Tibial artery (tissue), 4 donors: ENCODE measurements around the gene TRDMT1.

ENCODE experiments used
- DNase-seq, 2 donors: peaks; one replicate each; pipeline ENCODE4 v3.0.0-alpha.2; 2019
- H3K27ac ChIP-seq, 2 donors: fragments of 200-600 bp; sonication (generic) in 1 of 2; 1 replicate in 1 of 2; 2 replicates in 1 of 2; pipeline ENCODE4 v1.5.1; 2018 to 2019; ENCODE audit warnings: mild to moderate bottlenecking in 1 of 2
- H3K27me3 ChIP-seq, 2 donors: fragments of 200-600 bp; sonication (generic) in 1 of 2; one replicate each; pipeline versions ENCODE4 v1.5.1 to v1.6.0; 2016 to 2019
- H3K36me3 ChIP-seq, 3 donors: fragments of 200-600 bp; sonication (generic) in 2 of 3; one replicate each; pipeline ENCODE4 v1.5.1; 2016 to 2019; ENCODE audit warnings: mild to moderate bottlenecking in 2 of 3
- H3K4me1 ChIP-seq, 4 donors: fragments of 200-600 bp; sonication (generic) in 2 of 4; 1 replicate in 3 of 4; 2 replicates in 1 of 4; pipeline ENCODE4 v1.5.1; 2016 to 2019
- H3K4me3 ChIP-seq, 2 donors: fragments of 200-600 bp; sonication (generic) in 1 of 2; 1 replicate in 1 of 2; 2 replicates in 1 of 2; pipeline ENCODE4 v1.5.1; 2018 to 2019; ENCODE audit warnings: mild to moderate bottlenecking in 2 of 2
- H3K9me3 ChIP-seq, 3 donors: fragments of 200-600 bp; sonication (generic) in 1 of 3; one replicate each; pipeline ENCODE4 v1.5.1; 2016 to 2019
- intact Hi-C: fragments of 100-400 bp; cut with DNase I; formaldehyde crosslinking; loops from one replicate; pipeline ENCODE4 v1.15.0; 2023; ENCODE audit warnings: low total_unique reads
- TF ChIP-seq, protein P1 (sequence below), 2 experiments: fragments of 200-600 bp in 1 of 2; fragments of 450-650 bp in 1 of 2; IDR thresholded peaks; one replicate each; pipeline ENCODE4 v1.5.1; 2017 to 2019; ENCODE audit warnings: antibody characterized with exemption in 2 of 2, mild to moderate bottlenecking in 1 of 2, moderate library complexity in 1 of 2

Gene TRDMT1

DNA sequence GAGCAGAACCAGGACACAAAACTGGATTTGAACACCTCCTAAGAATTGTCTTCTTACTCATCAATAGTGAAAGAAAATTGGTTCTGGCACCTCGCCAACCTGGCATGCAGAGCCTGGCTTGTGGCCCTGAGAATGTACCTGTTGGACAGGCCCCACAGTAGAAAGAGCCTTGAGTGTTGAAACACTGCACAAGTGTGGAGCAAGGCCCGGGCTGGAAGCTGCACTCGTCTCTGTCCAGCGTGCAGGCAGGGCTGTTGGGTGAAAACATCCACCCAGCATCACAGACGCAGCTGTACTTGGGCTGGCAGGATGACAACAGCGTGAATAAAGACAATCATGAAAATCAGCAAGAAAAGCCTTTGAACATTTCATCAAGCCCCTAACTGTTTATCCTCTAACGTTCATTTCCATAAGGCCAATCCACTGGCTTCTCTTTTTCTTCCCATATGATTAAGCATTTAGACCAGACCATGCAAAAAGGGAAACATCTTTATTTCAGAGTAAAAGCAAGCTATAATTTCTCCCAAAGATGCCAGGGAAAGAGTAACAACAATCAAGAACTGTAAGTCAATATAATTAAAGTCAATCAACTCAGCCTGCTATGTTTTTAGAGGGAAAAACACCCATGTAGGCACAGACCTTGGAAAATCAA, 87.5 kb downstream of the TRDMT1 start:
- no peaks in the 10 kb centered on the region for H3K27me3 ChIP-seq
- TF ChIP-seq, protein P1, sequence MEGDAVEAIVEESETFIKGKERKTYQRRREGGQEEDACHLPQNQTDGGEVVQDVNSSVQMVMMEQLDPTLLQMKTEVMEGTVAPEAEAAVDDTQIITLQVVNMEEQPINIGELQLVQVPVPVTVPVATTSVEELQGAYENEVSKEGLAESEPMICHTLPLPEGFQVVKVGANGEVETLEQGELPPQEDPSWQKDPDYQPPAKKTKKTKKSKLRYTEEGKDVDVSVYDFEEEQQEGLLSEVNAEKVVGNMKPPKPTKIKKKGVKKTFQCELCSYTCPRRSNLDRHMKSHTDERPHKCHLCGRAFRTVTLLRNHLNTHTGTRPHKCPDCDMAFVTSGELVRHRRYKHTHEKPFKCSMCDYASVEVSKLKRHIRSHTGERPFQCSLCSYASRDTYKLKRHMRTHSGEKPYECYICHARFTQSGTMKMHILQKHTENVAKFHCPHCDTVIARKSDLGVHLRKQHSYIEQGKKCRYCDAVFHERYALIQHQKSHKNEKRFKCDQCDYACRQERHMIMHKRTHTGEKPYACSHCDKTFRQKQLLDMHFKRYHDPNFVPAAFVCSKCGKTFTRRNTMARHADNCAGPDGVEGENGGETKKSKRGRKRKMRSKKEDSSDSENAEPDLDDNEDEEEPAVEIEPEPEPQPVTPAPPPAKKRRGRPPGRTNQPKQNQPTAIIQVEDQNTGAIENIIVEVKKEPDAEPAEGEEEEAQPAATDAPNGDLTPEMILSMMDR (IDR thresholded peaks at IDR 0.05) = no peak
- peak in 1 of 2 donors; percentile 30 for DNase-seq
- peak overlapping the region; percentile 38 to 58 for H3K27ac ChIP-seq
- no peaks in the 10 kb centered on the region for H3K36me3 ChIP-seq
- H3K9me3 ChIP-seq = no peaks in the 10 kb centered on the region
- no peak overlapping the region for H3K4me3 ChIP-seq
- H3K4me1 ChIP-seq = peaks cover 0 to 34% (median 4%) of the 10 kb centered on the region in 4 donors
- intact Hi-C loops = no loop called here

DNA sequence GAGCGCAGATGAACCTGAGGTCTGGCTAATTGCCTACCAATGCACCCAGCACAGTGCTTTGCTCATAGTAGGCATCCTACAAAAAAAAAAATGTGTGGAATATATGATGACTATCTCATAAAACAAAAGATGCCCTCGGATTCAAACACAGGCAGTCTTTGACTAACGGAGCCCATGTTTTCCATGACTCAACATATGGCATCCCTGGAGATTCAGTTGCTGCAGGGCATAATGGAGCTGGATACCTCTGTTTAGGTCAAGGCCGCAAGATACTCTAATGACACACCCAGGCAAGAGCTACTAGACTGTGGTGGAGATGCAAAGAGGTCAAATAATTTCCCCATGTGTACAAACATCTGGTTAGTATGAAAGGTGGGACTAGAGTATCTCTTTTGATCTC, 88.1 kb downstream of the TRDMT1 start:
- no peak for DNase-seq
- H3K27me3 ChIP-seq = no peaks in the 10 kb centered on the region

GRCh38 chr10:17112566-17112965, 88.9 kb downstream of the TRDMT1 start:
- no peaks in the 10 kb centered on the region for H3K36me3 ChIP-seq
- TF ChIP-seq, protein P1 (IDR thresholded peaks at IDR 0.05) = no peak
- intact Hi-C loops = no loop called here

More for the DNA sequence above, 88.1 kb downstream of the TRDMT1 start:
- Histone ChIP-seq H3K4me1 (peaks cover 0 to 34% (median 4%) of the 10 kb centered on the region in 4 donors), H3K4me3 (no peak overlapping the region), H3K36me3 (no peaks in the 10 kb centered on the region), H3K9me3 (no peaks in the 10 kb centered on the region), H3K27ac (peak overlapping the region in 1 of 2 donors; percentile 58)
- intact Hi-C loops = no loop called here
- TF ChIP-seq, protein P1 (IDR thresholded peaks at IDR 0.05) = no peak

DNA sequence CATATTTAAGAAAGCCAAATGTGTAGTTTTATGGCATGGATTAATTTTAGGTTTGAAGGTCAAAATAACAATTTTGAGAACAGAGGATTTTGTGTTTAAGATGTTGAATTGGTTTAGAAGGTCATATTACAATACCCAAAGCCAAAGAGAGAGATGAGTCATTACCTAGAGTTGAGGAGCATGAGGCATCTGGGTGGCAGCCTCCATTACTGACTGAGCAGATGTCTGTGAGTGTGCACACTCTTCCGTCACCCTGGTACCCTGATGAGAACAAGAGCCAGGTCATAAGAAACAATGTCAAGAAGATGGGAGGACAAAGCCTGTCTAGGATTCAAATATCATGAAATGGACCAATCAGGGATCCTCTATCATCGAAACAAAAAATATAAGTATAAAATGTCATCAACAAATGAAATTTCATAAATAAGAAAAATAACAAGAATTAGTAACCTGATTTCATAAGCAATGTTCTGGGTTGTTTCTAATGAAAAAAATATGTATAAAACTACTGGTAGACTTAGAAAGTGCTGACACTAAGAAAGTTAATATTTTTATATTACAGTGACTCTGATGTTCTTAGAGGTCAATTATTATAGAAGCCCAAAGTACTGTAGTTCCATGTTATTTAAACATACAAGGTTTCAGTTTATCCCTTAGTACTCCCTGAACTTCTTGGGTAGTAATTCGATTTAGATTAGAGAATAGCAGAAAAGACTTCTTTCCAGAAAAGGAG, 91.8 kb downstream of the TRDMT1 start:
- DNase-seq = no peak
- Histone ChIP-seq H3K4me3 (no peak overlapping the region), H3K36me3 (no peaks in the 10 kb centered on the region), H3K4me1 (peaks cover 0 to 16% (median 4%) of the 10 kb centered on the region in 4 donors), H3K27me3 (no peaks in the 10 kb centered on the region), H3K9me3 (no peaks in the 10 kb centered on the region), H3K27ac (no peak overlapping the region)
- TF ChIP-seq, protein P1 (IDR thresholded peaks at IDR 0.05) = no peak
- intact Hi-C loops = no loop called here

More at GRCh38 chr10:17112566-17112965, 88.9 kb downstream of the TRDMT1 start:
- H3K27me3 ChIP-seq = no peaks in the 10 kb centered on the region
- no peaks in the 10 kb centered on the region for H3K9me3 ChIP-seq
- no peak overlapping the region for H3K4me3 ChIP-seq
- peaks cover 0 to 34% (median 4%) of the 10 kb centered on the region in 4 donors for H3K4me1 ChIP-seq
- H3K27ac ChIP-seq = peak overlapping the region in 1 of 2 donors; percentile 58
- DNase-seq = no peak

DNA sequence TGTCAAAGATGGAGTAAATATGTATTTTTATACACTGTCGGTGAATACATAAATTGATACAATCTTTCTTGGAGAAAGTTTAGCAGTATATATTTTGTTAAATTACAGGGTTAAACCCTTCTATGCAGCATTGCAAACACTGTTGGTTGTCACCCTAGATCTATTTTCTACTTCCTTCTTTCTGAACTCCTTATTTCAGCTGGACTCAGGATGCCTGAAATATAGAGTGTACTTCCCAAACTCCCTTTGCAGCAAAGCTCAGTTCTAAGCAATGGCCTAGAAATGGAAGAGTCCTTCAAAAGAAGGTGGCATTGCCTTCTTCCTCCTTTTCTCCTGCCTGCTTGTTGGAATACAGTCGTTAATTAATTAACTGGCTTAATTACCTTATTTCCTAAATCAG, 92.4 kb downstream of the TRDMT1 start:
- no peak for DNase-seq
- intact Hi-C loops = no loop called here
- peaks cover 0 to 12% (median 4%) of the 10 kb centered on the region in 4 donors for H3K4me1 ChIP-seq
- H3K4me3 ChIP-seq = no peak overlapping the region
- no peaks in the 10 kb centered on the region for H3K36me3 ChIP-seq
- no peaks in the 10 kb centered on the region for H3K9me3 ChIP-seq
- TF ChIP-seq, protein P1 (IDR thresholded peaks at IDR 0.05) = no peak
- H3K27me3 ChIP-seq = no peaks in the 10 kb centered on the region
- H3K27ac ChIP-seq = no peak overlapping the region
